ENCODE results near the gene ZFP62. TPM values are rescaled to one million over a fixed set of nuclear protein-coding genes. Genes with fewer than 3 reads are reported as not detected.

Gene ZFP62
- total RNA-seq, 1 donor from 2014 or later: 22.6 TPM

DNA sequence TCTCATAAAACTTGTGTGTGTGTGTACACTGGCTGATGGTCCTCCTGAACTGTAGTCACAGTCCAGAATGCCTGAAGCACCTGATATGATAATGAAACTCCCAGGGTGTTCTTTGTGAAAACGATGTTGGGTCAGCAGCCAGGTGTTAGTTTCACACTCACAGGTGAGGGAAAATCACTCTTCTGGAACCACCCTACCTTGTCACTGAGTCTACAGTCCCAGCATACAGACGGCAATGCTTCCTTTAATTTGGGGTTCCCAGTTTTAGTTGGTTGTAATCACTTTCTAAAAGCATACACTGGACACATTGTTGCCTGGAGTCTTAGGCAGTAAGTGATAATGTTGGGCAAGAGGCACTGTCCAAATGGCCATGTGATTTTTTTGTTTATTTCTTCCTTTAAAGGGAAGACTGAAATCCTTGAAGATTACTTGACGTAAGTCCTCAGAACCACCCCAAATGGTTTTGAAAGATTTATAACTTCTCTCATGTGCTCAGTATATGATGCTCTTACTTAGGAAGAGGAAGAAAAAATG lies 40.2 kb downstream of the ZFP62 start:
- peak; percentile 68 for ATAC-seq
- Histone ChIP-seq H3K36me3 (no peaks in the 10 kb centered on the region), H3K4me1 (peaks cover 63% of the 10 kb centered on the region), H3K27ac (peak overlapping the region; percentile 71), H3K27me3 (no peaks in the 10 kb centered on the region), H3K4me3 (no peak overlapping the region), H3K9me3 (no peaks in the 10 kb centered on the region)
- TF ChIP-seq, protein P1, sequence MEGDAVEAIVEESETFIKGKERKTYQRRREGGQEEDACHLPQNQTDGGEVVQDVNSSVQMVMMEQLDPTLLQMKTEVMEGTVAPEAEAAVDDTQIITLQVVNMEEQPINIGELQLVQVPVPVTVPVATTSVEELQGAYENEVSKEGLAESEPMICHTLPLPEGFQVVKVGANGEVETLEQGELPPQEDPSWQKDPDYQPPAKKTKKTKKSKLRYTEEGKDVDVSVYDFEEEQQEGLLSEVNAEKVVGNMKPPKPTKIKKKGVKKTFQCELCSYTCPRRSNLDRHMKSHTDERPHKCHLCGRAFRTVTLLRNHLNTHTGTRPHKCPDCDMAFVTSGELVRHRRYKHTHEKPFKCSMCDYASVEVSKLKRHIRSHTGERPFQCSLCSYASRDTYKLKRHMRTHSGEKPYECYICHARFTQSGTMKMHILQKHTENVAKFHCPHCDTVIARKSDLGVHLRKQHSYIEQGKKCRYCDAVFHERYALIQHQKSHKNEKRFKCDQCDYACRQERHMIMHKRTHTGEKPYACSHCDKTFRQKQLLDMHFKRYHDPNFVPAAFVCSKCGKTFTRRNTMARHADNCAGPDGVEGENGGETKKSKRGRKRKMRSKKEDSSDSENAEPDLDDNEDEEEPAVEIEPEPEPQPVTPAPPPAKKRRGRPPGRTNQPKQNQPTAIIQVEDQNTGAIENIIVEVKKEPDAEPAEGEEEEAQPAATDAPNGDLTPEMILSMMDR (IDR thresholded peaks at IDR 0.05): no peak
- DNase-seq: no peak
- intact Hi-C loops (cut with DNase I): no loop called here

DNA sequence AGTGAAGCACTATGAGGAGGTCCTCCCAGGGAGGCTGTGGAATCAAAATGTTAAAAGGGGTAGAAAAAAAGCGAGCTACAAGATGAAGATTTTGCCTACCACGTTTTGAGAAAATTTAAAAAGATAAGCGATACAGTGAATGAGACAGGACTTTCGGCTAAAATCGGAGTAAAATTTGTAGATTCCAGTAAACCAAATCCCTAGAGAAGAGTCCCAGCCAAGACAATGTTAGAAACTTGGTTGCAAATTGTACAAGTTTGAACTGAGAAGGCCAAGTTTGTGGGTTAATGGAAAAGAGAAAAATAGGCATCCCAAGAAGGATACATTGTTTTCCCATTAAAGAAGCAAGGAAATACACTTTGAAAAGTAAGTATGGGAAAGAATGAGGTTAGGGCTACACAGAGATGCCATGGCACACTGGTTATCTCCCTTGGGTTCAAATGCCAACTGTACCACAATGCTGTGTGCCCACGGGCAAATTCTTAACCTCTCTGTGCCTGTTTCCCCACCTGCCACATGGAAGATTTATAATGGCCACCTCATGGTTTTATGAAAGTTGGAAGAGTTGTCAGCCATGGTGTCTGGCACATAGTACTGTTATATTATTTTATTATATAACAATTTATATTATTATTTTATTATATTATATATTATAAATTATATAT lies 42.3 kb downstream of the ZFP62 start:
- intact Hi-C loops (cut with DNase I): no loop called here
- H3K36me3 ChIP-seq: no peaks in the 10 kb centered on the region
- peaks cover 43% of the 10 kb centered on the region for H3K4me1 ChIP-seq
- peak overlapping the region; percentile 97 for H3K27ac ChIP-seq
- H3K27me3 ChIP-seq: no peaks in the 10 kb centered on the region
- no peak for ATAC-seq
- DNase-seq: no peak
- H3K9me3 ChIP-seq: no peaks in the 10 kb centered on the region
- TF ChIP-seq, protein P1 (IDR thresholded peaks at IDR 0.05): no peak
- H3K4me3 ChIP-seq: no peak overlapping the region

DNA sequence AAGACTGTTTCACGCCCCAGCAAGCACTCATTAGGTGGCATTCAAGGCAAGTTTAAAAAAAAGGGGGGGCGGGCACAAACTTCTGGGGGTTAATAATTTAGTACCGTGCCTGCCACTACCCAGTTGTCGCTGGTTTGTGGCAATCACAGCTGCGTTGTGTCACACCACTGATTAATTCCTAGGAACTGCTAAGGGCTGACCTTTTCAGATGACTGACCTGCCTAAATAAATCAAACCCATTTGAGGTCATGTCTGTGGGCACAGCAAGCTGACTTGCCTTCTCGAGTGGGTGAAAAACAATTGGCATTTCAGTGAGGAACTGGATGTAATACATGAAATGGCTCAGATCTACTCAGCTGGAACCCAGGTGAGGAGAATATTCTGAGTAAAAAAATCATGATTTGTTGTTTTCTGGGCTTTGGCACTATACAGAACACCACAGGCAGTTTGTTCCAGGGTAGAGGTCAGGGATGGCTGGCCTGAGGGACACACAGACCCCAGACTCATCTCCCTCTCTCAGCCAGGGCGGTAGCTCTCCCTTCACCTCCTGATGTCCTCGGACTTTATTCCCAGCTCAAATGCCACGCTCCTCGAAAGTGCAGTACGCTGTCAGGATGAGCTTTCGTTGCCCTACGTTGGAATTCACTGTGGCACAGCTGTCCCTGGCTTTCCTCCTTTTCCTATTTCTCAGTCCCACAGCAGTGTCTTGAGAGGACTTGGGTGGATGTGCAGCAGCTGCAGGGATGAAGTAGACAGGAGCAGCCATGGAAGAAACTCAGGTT lies 43.0 kb downstream of the ZFP62 start:
- H3K4me3 ChIP-seq: no peak overlapping the region
- ATAC-seq: peak; percentile 28
- intact Hi-C loops (cut with DNase I): no loop called here
- H3K27me3 ChIP-seq: no peaks in the 10 kb centered on the region
- peaks cover 43% of the 10 kb centered on the region for H3K4me1 ChIP-seq
- H3K9me3 ChIP-seq: no peaks in the 10 kb centered on the region
- TF ChIP-seq, protein P1 (IDR thresholded peaks at IDR 0.05): no peak
- no peak for DNase-seq
- peak overlapping the region; percentile 97 for H3K27ac ChIP-seq
- no peaks in the 10 kb centered on the region for H3K36me3 ChIP-seq

- ATAC-seq: peak; percentile 59
- Histone ChIP-seq H3K36me3 (no peaks in the 10 kb centered on the region), H3K4me1 (peaks cover 46% of the 10 kb centered on the region), H3K9me3 (no peaks in the 10 kb centered on the region), H3K27me3 (no peaks in the 10 kb centered on the region), H3K27ac (peak overlapping the region; percentile 97), H3K4me3 (no peak overlapping the region)
- DNase-seq: peak; percentile 72
- intact Hi-C loops (cut with DNase I): no loop called here
- TF ChIP-seq, protein P1 (IDR thresholded peaks at IDR 0.05): no peak
These were observed 44.2 kb downstream of the ZFP62 start for GRCh38 chr5:180816608-180817534.

GRCh38 chr5:180815293-180815917 lies 45.7 kb downstream of the ZFP62 start:
- TF ChIP-seq, protein P1 (IDR thresholded peaks at IDR 0.05): no peak
- H3K4me1 ChIP-seq: peaks cover 45% of the 10 kb centered on the region
- intact Hi-C loops (cut with DNase I): no loop called here
- DNase-seq: peak; percentile 40
- peak; percentile 48 for ATAC-seq
- H3K9me3 ChIP-seq: no peaks in the 10 kb centered on the region
- peak overlapping the region; percentile 97 for H3K27ac ChIP-seq
- H3K36me3 ChIP-seq: no peaks in the 10 kb centered on the region
- peak overlapping the region; percentile 64 for H3K4me3 ChIP-seq
- no peaks in the 10 kb centered on the region for H3K27me3 ChIP-seq

All from upper lobe of right lung (tissue), 1 donor.